HCT116 (cell line): ENCODE results near the gene PHKA2.

Experiments
- CEBPB ChIP-seq: IDR thresholded peaks from 2 replicates; pipeline ENCODE4 v1.6.1; 2012; ENCODE audit warnings: low read depth
- EGR1 ChIP-seq: IDR thresholded peaks from 2 replicates; pipeline ENCODE4 v1.6.1; 2012; ENCODE audit warnings: low read depth
- EZH2 ChIP-seq: fragments of 200-600 bp; sonication (generic); IDR thresholded peaks from 2 replicates; pipeline ENCODE4 v1.6.1; 2017; ENCODE audit warnings: antibody characterized with exemption, mixed run types
- JUND ChIP-seq: IDR thresholded peaks from 2 replicates; pipeline ENCODE4 v1.6.1; 2012
- POLR2AphosphoS5 ChIP-seq: IDR thresholded peaks from 2 replicates; pipeline ENCODE4 v1.6.1; 2011; ENCODE audit warnings: mild to moderate bottlenecking, low read depth, low read length, moderate library complexity
- ZNF274 ChIP-seq: fragments of 200-500 bp; sonication (Bioruptor generic); IDR thresholded peaks from 2 replicates; pipeline ENCODE4 v1.6.1; 2014; ENCODE audit warnings: mild to moderate bottlenecking, low read depth, low read length, inconsistent platforms
- TF ChIP-seq, protein P1 (sequence below), 3 experiments: fragments of 200-600 bp in 1 of 3; sonication (generic) in 1 of 3; IDR thresholded peaks in 2 of 3; conservative IDR thresholded peaks in 1 of 3; 2 replicates each; pipeline ENCODE4 v1.5.1; 2012 to 2017; ENCODE audit warnings: low read depth in 2 of 3, low read length in 2 of 3, antibody characterized with exemption in 1 of 3, borderline replicate concordance in 1 of 3, control low read depth in 1 of 3, mild to moderate bottlenecking in 1 of 3, mixed read lengths in 1 of 3, mixed run types in 1 of 3, moderate library complexity in 1 of 3; ENCODE audit not compliant: insufficient read depth in 1 of 3
- TF ChIP-seq, protein P2 (sequence below): IDR thresholded peaks from 2 replicates; pipeline ENCODE4 v1.6.1; 2011; ENCODE audit warnings: mild to moderate bottlenecking, low read length, moderate library complexity; ENCODE audit not compliant: insufficient replicate concordance; ENCODE audit errors: extremely low read depth
- TF ChIP-seq, protein P3 (sequence below): IDR thresholded peaks from 2 replicates; pipeline ENCODE4 v1.6.1; 2012

DNA sequence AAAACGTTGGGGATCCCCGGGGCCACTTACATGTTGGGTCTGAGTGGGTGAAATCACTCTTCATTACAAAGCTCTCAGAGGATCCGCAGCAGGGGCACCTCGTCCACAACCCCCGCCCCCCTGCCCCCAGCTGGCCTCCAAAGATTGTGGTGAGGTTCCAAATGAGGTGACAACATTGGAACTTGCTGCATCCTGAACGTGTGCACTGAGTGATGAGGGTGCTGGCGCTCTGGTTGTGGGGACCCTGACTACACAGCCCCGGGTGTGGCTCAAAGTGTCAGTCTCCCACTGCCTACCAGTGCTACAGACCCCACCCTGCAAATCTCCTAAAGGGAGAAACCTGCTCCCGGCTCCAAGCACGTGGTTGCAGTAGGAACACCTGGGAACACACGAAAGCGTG is 111.9 kb downstream of the PHKA2 start:
- TF ChIP-seq POLR2AphosphoS5: no peak
- no peak for TF ChIP-seq ZNF274
- TF ChIP-seq, protein P1, sequence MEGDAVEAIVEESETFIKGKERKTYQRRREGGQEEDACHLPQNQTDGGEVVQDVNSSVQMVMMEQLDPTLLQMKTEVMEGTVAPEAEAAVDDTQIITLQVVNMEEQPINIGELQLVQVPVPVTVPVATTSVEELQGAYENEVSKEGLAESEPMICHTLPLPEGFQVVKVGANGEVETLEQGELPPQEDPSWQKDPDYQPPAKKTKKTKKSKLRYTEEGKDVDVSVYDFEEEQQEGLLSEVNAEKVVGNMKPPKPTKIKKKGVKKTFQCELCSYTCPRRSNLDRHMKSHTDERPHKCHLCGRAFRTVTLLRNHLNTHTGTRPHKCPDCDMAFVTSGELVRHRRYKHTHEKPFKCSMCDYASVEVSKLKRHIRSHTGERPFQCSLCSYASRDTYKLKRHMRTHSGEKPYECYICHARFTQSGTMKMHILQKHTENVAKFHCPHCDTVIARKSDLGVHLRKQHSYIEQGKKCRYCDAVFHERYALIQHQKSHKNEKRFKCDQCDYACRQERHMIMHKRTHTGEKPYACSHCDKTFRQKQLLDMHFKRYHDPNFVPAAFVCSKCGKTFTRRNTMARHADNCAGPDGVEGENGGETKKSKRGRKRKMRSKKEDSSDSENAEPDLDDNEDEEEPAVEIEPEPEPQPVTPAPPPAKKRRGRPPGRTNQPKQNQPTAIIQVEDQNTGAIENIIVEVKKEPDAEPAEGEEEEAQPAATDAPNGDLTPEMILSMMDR (IDR thresholded peaks at IDR 0.05 in 2 of 3, conservative IDR thresholded peaks at IDR 0.05 in 1 of 3; ENCODE audit: borderline replicate concordance in 1 of 3, insufficient read depth in 1 of 3, low read depth in 2 of 3, low read length in 2 of 3): no peak
- TF ChIP-seq EZH2: no peak
- TF ChIP-seq, protein P2, sequence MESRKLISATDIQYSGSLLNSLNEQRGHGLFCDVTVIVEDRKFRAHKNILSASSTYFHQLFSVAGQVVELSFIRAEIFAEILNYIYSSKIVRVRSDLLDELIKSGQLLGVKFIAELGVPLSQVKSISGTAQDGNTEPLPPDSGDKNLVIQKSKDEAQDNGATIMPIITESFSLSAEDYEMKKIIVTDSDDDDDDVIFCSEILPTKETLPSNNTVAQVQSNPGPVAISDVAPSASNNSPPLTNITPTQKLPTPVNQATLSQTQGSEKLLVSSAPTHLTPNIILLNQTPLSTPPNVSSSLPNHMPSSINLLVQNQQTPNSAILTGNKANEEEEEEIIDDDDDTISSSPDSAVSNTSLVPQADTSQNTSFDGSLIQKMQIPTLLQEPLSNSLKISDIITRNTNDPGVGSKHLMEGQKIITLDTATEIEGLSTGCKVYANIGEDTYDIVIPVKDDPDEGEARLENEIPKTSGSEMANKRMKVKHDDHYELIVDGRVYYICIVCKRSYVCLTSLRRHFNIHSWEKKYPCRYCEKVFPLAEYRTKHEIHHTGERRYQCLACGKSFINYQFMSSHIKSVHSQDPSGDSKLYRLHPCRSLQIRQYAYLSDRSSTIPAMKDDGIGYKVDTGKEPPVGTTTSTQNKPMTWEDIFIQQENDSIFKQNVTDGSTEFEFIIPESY: no peak
- no peak for TF ChIP-seq JUND
- TF ChIP-seq, protein P3, sequence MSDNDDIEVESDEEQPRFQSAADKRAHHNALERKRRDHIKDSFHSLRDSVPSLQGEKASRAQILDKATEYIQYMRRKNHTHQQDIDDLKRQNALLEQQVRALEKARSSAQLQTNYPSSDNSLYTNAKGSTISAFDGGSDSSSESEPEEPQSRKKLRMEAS: no peak
- no peak for TF ChIP-seq EGR1
- TF ChIP-seq CEBPB: no peak
